ENCODE results near the gene C10orf90. TPM values are rescaled to one million over a fixed set of nuclear protein-coding genes. Genes with fewer than 3 reads are reported as not detected.
"Not testable (repeated sequence)": the region's sequence is repeated elsewhere in the genome, so short reads cannot be mapped to it uniquely, and the experiment has no call there.

Gene C10orf90
- total RNA-seq, 1 donor from 2014 or later = not detected

- Mint-ChIP-seq H3K4me1 (ENCODE audit: low read depth) (peaks cover 9% of the 10 kb centered on the region), H3K27ac (no peak overlapping the region), H3K9me3 (ENCODE audit: low read depth) (no peaks in the 10 kb centered on the region), H3K36me3 (ENCODE audit: insufficient read depth) (no peaks in the 10 kb centered on the region), H3K27me3 (peaks cover 50% of the 10 kb centered on the region), H3K4me3 (ENCODE audit: low read depth) (no peak overlapping the region)
- DNase-seq (ENCODE audit: low spot score, unreplicated experiment) = no peak
- TF ChIP-seq CTCF (IDR thresholded peaks at IDR 0.05; ENCODE audit: unreplicated experiment) = no peak
These were observed 286.1 kb downstream of the C10orf90 start for GRCh38 chr10:126384269-126384873.

- Mint-ChIP-seq H3K4me1 (ENCODE audit: low read depth) (no peaks in the 10 kb centered on the region), H3K27ac (no peak overlapping the region), H3K4me3 (ENCODE audit: low read depth) (no peak overlapping the region), H3K9me3 (ENCODE audit: low read depth) (peaks cover 4% of the 10 kb centered on the region), H3K36me3 (ENCODE audit: insufficient read depth) (no peaks in the 10 kb centered on the region), H3K27me3 (peaks cover 18% of the 10 kb centered on the region)
- no peak for TF ChIP-seq CTCF (IDR thresholded peaks at IDR 0.05; ENCODE audit: unreplicated experiment)
- no peak for DNase-seq (ENCODE audit: low spot score, unreplicated experiment)
These were observed 290.0 kb downstream of the C10orf90 start for GRCh38 chr10:126380352-126381076.

- H3K4me1 Mint-ChIP-seq (ENCODE audit: low read depth); DNase-seq (ENCODE audit: low spot score, unreplicated experiment); H3K27me3 Mint-ChIP-seq; H3K36me3 Mint-ChIP-seq (ENCODE audit: insufficient read depth); H3K4me3 Mint-ChIP-seq (ENCODE audit: low read depth); H3K27ac Mint-ChIP-seq: not testable (repeated sequence)
- peaks cover 16% of the 10 kb centered on the region for H3K9me3 Mint-ChIP-seq (ENCODE audit: low read depth)
These were observed 291.3 kb downstream of the C10orf90 start for GRCh38 chr10:126379166-126379565.

- no peak overlapping the region for H3K4me3 Mint-ChIP-seq (ENCODE audit: low read depth)
These were observed 293.5 kb downstream of the C10orf90 start for GRCh38 chr10:126376956-126377355.

GRCh38 chr10:126375926-126376554, 294.5 kb downstream of the C10orf90 start:
- no peak overlapping the region for H3K27ac Mint-ChIP-seq
- DNase-seq (ENCODE audit: low spot score, unreplicated experiment) = no peak
- H3K4me1 Mint-ChIP-seq (ENCODE audit: low read depth) = no peaks in the 10 kb centered on the region
- no peak for TF ChIP-seq CTCF (IDR thresholded peaks at IDR 0.05; ENCODE audit: unreplicated experiment)
- peaks cover 16% of the 10 kb centered on the region for H3K27me3 Mint-ChIP-seq
- H3K36me3 Mint-ChIP-seq (ENCODE audit: insufficient read depth) = peaks cover 3% of the 10 kb centered on the region
- no peak overlapping the region for H3K4me3 Mint-ChIP-seq (ENCODE audit: low read depth)
- peaks cover 16% of the 10 kb centered on the region for H3K9me3 Mint-ChIP-seq (ENCODE audit: low read depth)

More at GRCh38 chr10:126376956-126377355, 293.5 kb downstream of the C10orf90 start:
- Mint-ChIP-seq H3K4me1 (ENCODE audit: low read depth) (no peaks in the 10 kb centered on the region), H3K36me3 (ENCODE audit: insufficient read depth) (peaks cover 3% of the 10 kb centered on the region), H3K27me3 (peaks cover 11% of the 10 kb centered on the region), H3K27ac (no peak overlapping the region), H3K9me3 (ENCODE audit: low read depth) (peaks cover 16% of the 10 kb centered on the region)
- no peak for DNase-seq (ENCODE audit: low spot score, unreplicated experiment)
- no peak for TF ChIP-seq CTCF (IDR thresholded peaks at IDR 0.05; ENCODE audit: unreplicated experiment)
